Cardiac muscle cell (in vitro differentiated cells and primary cell): Measurements from ENCODE around the gene PUS10. TPM values are rescaled to one million over a fixed set of nuclear protein-coding genes. Genes with fewer than 3 reads are reported as not detected.

Experiments used
- DNase-seq, 2 donors: peaks; one replicate each; pipeline versions ENCODE4 v3.0.0 to v3.0.0-alpha.2; 2010 to 2017; ENCODE audit warnings: low read depth in 1 of 2, low spot score in 1 of 2
- H3K27ac ChIP-seq: fragments of 200-600 bp; sonication (generic); 2 replicates; pipeline ENCODE4 v1.5.1; 2016
- H3K27me3 ChIP-seq: fragments of 200-600 bp; sonication (generic); 2 replicates; pipeline ENCODE4 v1.6.0; 2016; ENCODE audit warnings: control low read depth
- H3K36me3 ChIP-seq: fragments of 200-600 bp; sonication (generic); 2 replicates; pipeline ENCODE4 v1.5.1; 2016; ENCODE audit warnings: control low read depth
- H3K4me1 ChIP-seq: fragments of 200-600 bp; sonication (generic); 2 replicates; pipeline ENCODE4 v1.8.1; 2017; ENCODE audit warnings: low read depth, mild to moderate bottlenecking, mixed run types
- H3K4me3 ChIP-seq: fragments of 200-600 bp; sonication (generic); 2 replicates; pipeline ENCODE4 v1.5.1; 2016; ENCODE audit warnings: mild to moderate bottlenecking
- H3K9me3 ChIP-seq: fragments of 200-600 bp; sonication (generic); 2 replicates; pipeline ENCODE4 v1.5.1; 2017; ENCODE audit warnings: low read depth, mild to moderate bottlenecking, control low read depth
- CTCF ChIP-seq: IDR thresholded peaks from 2 replicates; pipeline ENCODE4 v1.5.1; 2012; ENCODE audit warnings: low read depth, mild to moderate bottlenecking, low read length
- polyA plus RNA-seq: library from polyadenylated mRNA; unstranded; fragments of >200 nt; fragmentation: Nextera tagmentation; extraction: Ambion mirVana; gene quantifications from 2 replicates; pipeline ENCODE4 v1.2.1, GENCODE V29; 2016
- total RNA-seq: library from RNA; depleted of rRNA; stranded (reverse); fragments of >200 nt; gene quantifications from 2 replicates; pipeline ENCODE4 v1.2.3, GENCODE V29; 2016

Gene PUS10
- total and polyA plus RNA-seq, 2 experiments from 2014 or later: 3.0 to 8.9 TPM

- Histone ChIP-seq H3K4me3 (no peak overlapping the region), H3K4me1 (no peaks in the 10 kb centered on the region), H3K9me3 (no peaks in the 10 kb centered on the region), H3K36me3 (peaks cover 24% of the 10 kb centered on the region), H3K27me3 (no peaks in the 10 kb centered on the region), H3K27ac (no peak overlapping the region)
- DNase-seq: no peak
- TF ChIP-seq CTCF: no peak
These were observed 11.5 kb upstream of the PUS10 start for GRCh38 chr2:61029533-61029932.

- H3K36me3 ChIP-seq: no peaks in the 10 kb centered on the region
- H3K27ac ChIP-seq: no peak overlapping the region
- H3K4me3 ChIP-seq: no peak overlapping the region
- H3K4me1 ChIP-seq: peaks cover 8% of the 10 kb centered on the region
- no peaks in the 10 kb centered on the region for H3K9me3 ChIP-seq
- TF ChIP-seq CTCF: no peak
- DNase-seq: no peak
- H3K27me3 ChIP-seq: no peaks in the 10 kb centered on the region
These were observed 5.6 kb upstream of the PUS10 start for GRCh38 chr2:61023670-61024069.

GRCh38 chr2:61021228-61021660, 3.2 kb upstream of the PUS10 start:
- no peak for TF ChIP-seq CTCF

GRCh38 chr2:61018798-61019197, 743 bp upstream of the PUS10 start:
- peak overlapping the region; percentile 91 for H3K4me3 ChIP-seq
- H3K36me3 ChIP-seq: no peaks in the 10 kb centered on the region
- no peak for TF ChIP-seq CTCF
- peak overlapping the region; percentile 92 for H3K27ac ChIP-seq
- H3K9me3 ChIP-seq: no peaks in the 10 kb centered on the region
- H3K27me3 ChIP-seq: no peaks in the 10 kb centered on the region
- H3K4me1 ChIP-seq: peaks cover 14% of the 10 kb centered on the region
- DNase-seq: no peak

More at GRCh38 chr2:61021228-61021660, 3.2 kb upstream of the PUS10 start:
- Histone ChIP-seq H3K4me3 (no peak overlapping the region), H3K4me1 (peaks cover 11% of the 10 kb centered on the region), H3K27me3 (no peaks in the 10 kb centered on the region), H3K27ac (no peak overlapping the region), H3K36me3 (no peaks in the 10 kb centered on the region), H3K9me3 (no peaks in the 10 kb centered on the region)
- DNase-seq: no peak

- peak in 1 of 2 donors; percentile 72 for DNase-seq
- Histone ChIP-seq H3K9me3 (no peaks in the 10 kb centered on the region), H3K36me3 (no peaks in the 10 kb centered on the region), H3K4me1 (peaks cover 14% of the 10 kb centered on the region), H3K27ac (peak overlapping the region; percentile 92), H3K4me3 (peak overlapping the region; percentile 91), H3K27me3 (no peaks in the 10 kb centered on the region)
- no peak for TF ChIP-seq CTCF
These were observed 282 bp upstream of the PUS10 start for GRCh38 chr2:61018318-61018755.
